ENCODE results near the gene CLMN. TPM values are rescaled to one million over a fixed set of nuclear protein-coding genes. Genes with fewer than 3 reads are reported as not detected.

Gene CLMN
- total RNA-seq, 1 experiment from 2014 or later = 33.4 TPM

- H3K4me2 ChIP-seq (ENCODE audit: low read length) = no peak overlapping the region
- intact Hi-C loops (cut with micrococcal nuclease) = no loop called here
- no peaks in the 10 kb centered on the region for H4K20me1 ChIP-seq (ENCODE audit: insufficient read depth)
- no peak overlapping the region for H3K4me3 ChIP-seq (replicated peaks in 1 of 2; ENCODE audit: low read depth in 1 of 2, low read length in 2 of 2)
- H3K79me2 ChIP-seq (ENCODE audit: insufficient read depth, low read length) = no peaks in the 10 kb centered on the region
- DNase-seq (ENCODE audit: low read depth, low spot score) (no peak), ATAC-seq (no peak)
- no peaks in the 10 kb centered on the region for H3K27me3 ChIP-seq (ENCODE audit: insufficient read depth, low read length)
- TF ChIP-seq, protein P1, sequence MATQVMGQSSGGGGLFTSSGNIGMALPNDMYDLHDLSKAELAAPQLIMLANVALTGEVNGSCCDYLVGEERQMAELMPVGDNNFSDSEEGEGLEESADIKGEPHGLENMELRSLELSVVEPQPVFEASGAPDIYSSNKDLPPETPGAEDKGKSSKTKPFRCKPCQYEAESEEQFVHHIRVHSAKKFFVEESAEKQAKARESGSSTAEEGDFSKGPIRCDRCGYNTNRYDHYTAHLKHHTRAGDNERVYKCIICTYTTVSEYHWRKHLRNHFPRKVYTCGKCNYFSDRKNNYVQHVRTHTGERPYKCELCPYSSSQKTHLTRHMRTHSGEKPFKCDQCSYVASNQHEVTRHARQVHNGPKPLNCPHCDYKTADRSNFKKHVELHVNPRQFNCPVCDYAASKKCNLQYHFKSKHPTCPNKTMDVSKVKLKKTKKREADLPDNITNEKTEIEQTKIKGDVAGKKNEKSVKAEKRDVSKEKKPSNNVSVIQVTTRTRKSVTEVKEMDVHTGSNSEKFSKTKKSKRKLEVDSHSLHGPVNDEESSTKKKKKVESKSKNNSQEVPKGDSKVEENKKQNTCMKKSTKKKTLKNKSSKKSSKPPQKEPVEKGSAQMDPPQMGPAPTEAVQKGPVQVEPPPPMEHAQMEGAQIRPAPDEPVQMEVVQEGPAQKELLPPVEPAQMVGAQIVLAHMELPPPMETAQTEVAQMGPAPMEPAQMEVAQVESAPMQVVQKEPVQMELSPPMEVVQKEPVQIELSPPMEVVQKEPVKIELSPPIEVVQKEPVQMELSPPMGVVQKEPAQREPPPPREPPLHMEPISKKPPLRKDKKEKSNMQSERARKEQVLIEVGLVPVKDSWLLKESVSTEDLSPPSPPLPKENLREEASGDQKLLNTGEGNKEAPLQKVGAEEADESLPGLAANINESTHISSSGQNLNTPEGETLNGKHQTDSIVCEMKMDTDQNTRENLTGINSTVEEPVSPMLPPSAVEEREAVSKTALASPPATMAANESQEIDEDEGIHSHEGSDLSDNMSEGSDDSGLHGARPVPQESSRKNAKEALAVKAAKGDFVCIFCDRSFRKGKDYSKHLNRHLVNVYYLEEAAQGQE (IDR thresholded peaks at IDR 0.05; ENCODE audit: low read depth) = no peak
- no peak for TF ChIP-seq SP1 (IDR thresholded peaks at IDR 0.05; ENCODE audit: low read depth)
- no peak for TF ChIP-seq ELF1 (IDR thresholded peaks at IDR 0.05; ENCODE audit: borderline replicate concordance, low read depth)
- no peak for TF ChIP-seq FOSL1 (IDR thresholded peaks at IDR 0.05; ENCODE audit: low read depth)
- TF ChIP-seq SIN3A (IDR thresholded peaks at IDR 0.05; ENCODE audit: low read depth) = no peak
- no peak overlapping the region for H2AFZ ChIP-seq (ENCODE audit: low read depth, low read length, poor library complexity, severe bottlenecking)
- ChIA-PET RAD21 (ENCODE audit: low non-redundant PET in 1 of 2, low total read pairs in 2 of 2, uncharacterized antibody in 2 of 2, unreplicated experiment in 2 of 2) (no interaction called here), CTCF (no interaction called here), POLR2A (no interaction called here)
- no peaks in the 10 kb centered on the region for H3K9me2 ChIP-seq (ENCODE audit: insufficient read depth)
- no TSS peak for BruUV-seq (replicated peaks)
- no peak overlapping the region for H3K27ac ChIP-seq (ENCODE audit: low read depth, low read length)
- no peaks in the 10 kb centered on the region for H3K36me3 ChIP-seq (ENCODE audit: control insufficient read depth in 1 of 2, insufficient read depth in 2 of 2, low read length in 2 of 2)
- peaks cover 0 to 5% of the 10 kb centered on the region in 2 experiments; a peak in 1 of 4 replicates for H3K9me3 ChIP-seq (ENCODE audit: control insufficient read depth in 1 of 2, insufficient read depth in 1 of 2, low read depth in 1 of 2, low read length in 2 of 2)
- H3K9ac ChIP-seq (ENCODE audit: low read length) = no peak overlapping the region
- no peaks in the 10 kb centered on the region for H3K4me1 ChIP-seq (ENCODE audit: control insufficient read depth in 1 of 2, insufficient read depth in 2 of 2, low read length in 2 of 2)
These were observed 38.0 kb downstream of the CLMN start for GRCh38 chr14:95281560-95282176.

DNA sequence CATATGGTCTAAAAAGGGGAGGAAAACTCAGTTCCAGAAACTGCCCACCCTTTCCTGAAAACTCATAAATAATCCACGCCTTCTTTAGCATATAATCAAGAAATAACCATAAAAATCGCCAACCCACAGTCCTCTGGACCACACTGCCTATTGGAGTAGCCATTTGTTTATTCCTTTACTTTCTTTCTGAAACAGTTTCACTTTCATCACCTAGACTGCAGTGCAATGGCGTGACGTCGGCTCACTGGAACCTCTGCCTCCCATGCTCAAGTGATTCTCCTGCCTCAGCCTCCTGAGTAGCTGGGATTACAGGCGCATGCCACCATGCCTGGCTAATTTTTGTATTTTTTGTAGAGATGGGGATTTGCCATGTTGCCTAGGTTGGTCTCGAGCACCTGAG, 44.2 kb downstream of the CLMN start:
- ChIA-PET POLR2A (no interaction called here), RAD21 (ENCODE audit: low non-redundant PET in 1 of 2, low total read pairs in 2 of 2, uncharacterized antibody in 2 of 2, unreplicated experiment in 2 of 2) (no interaction called here), CTCF (no interaction called here)
- H3K27ac ChIP-seq (ENCODE audit: low read depth, low read length) = no peak overlapping the region
- peaks cover 6% of the 10 kb centered on the region; the same call in 1 of the 2 replicates for H3K79me2 ChIP-seq (ENCODE audit: insufficient read depth, low read length)
- TF ChIP-seq SIN3A (IDR thresholded peaks at IDR 0.05; ENCODE audit: low read depth) (no peak), ZFX (IDR thresholded peaks at IDR 0.05) (no peak), TCF7L2 (IDR thresholded peaks at IDR 0.05; ENCODE audit: borderline replicate concordance, extremely low read depth, insufficient read depth, insufficient read length) (no peak), MAX (IDR thresholded peaks at IDR 0.05) (no peak), ATF3 (IDR thresholded peaks at IDR 0.05) (no peak)
- H3K4me2 ChIP-seq (ENCODE audit: low read length) = no peak overlapping the region
- H3K9ac ChIP-seq (ENCODE audit: low read length) = no peak overlapping the region
- no TSS peak for BruUV-seq (replicated peaks)
- no peak for ATAC-seq
- H4K20me1 ChIP-seq (ENCODE audit: insufficient read depth) = no peaks in the 10 kb centered on the region
- no peak overlapping the region for H3K4me3 ChIP-seq (replicated peaks in 1 of 2; ENCODE audit: low read depth in 1 of 2, low read length in 2 of 2)
- no peaks in the 10 kb centered on the region for H3K27me3 ChIP-seq (ENCODE audit: insufficient read depth, low read length)
- H3K9me3 ChIP-seq (ENCODE audit: control insufficient read depth in 1 of 2, insufficient read depth in 1 of 2, low read depth in 1 of 2, low read length in 2 of 2) = no peaks in the 10 kb centered on the region
- H3K36me3 ChIP-seq (ENCODE audit: control insufficient read depth in 1 of 2, insufficient read depth in 2 of 2, low read length in 2 of 2) = no peaks in the 10 kb centered on the region
- no peak for DNase-seq (ENCODE audit: low read depth, low spot score)
- H2AFZ ChIP-seq (ENCODE audit: low read depth, low read length, poor library complexity, severe bottlenecking) = no peak overlapping the region
- peaks cover 0 to 25% of the 10 kb centered on the region in 2 experiments; a peak in 2 of 4 replicates for H3K4me1 ChIP-seq (ENCODE audit: control insufficient read depth in 1 of 2, insufficient read depth in 2 of 2, low read length in 2 of 2)
- intact Hi-C loops (cut with micrococcal nuclease) = no loop called here
- no peaks in the 10 kb centered on the region for H3K9me2 ChIP-seq (ENCODE audit: insufficient read depth)
